C4-2B (cell line): ENCODE results near the gene EPM2AIP1.

Experiments used
- ZFX ChIP-seq: fragments of 450-650 bp; IDR thresholded peaks from 2 replicates; pipeline ENCODE4 v1.6.1; 2017
- TF ChIP-seq, protein P1 (sequence below): fragments of 450-650 bp; conservative IDR thresholded peaks from 2 replicates; pipeline ENCODE4 v1.5.1; 2017; ENCODE audit warnings: mild to moderate bottlenecking

DNA sequence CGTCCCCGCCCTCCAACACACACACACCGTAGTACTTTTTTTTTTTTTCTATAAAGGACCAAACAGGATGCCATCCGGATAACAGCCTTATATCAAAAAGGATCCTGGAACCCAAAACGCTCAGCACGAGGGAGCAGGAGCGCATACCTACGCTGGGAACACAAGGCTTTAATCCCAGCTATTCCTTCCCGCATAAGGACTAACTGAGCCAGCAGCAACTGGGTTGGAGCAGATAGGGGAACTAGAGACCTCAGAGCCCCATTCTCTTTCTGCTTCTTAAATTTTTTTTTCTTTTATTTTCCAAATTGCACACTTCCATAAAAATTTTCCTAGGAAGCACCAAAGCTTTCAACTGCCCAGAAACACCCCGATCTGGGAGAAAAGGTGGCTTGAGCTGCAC lies 49.3 kb downstream of the EPM2AIP1 start:
- TF ChIP-seq, protein P1, sequence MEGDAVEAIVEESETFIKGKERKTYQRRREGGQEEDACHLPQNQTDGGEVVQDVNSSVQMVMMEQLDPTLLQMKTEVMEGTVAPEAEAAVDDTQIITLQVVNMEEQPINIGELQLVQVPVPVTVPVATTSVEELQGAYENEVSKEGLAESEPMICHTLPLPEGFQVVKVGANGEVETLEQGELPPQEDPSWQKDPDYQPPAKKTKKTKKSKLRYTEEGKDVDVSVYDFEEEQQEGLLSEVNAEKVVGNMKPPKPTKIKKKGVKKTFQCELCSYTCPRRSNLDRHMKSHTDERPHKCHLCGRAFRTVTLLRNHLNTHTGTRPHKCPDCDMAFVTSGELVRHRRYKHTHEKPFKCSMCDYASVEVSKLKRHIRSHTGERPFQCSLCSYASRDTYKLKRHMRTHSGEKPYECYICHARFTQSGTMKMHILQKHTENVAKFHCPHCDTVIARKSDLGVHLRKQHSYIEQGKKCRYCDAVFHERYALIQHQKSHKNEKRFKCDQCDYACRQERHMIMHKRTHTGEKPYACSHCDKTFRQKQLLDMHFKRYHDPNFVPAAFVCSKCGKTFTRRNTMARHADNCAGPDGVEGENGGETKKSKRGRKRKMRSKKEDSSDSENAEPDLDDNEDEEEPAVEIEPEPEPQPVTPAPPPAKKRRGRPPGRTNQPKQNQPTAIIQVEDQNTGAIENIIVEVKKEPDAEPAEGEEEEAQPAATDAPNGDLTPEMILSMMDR, result no peak
- no peak for TF ChIP-seq ZFX
